CD8-positive, alpha-beta memory T cell (primary cell): ENCODE results near the gene TRIP12. TPM values are rescaled to one million over a fixed set of nuclear protein-coding genes. Genes with fewer than 3 reads are reported as not detected.
"Not testable (repeated sequence)": the region's sequence is repeated elsewhere in the genome, so short reads cannot be mapped to it uniquely, and the experiment has no call there.

ENCODE experiments used
- CTCF ChIA-PET: fragments of 350-600 bp; sonication (Branson Sonifier 250); formaldehyde crosslinking; loops from one replicate; lab custom pipeline; 2021; ENCODE audit warnings: antibody characterized with exemption; lab: Charles Lee
- POLR2A ChIA-PET: fragments of 350-600 bp; sonication (Branson Sonifier 250); formaldehyde crosslinking; loops from one replicate; lab custom pipeline; 2021; ENCODE audit warnings: antibody characterized with exemption; lab: Charles Lee
- DNase-seq, 5 donors: peaks; one replicate each; pipeline versions ENCODE4 v3.0.0 to v3.0.0-alpha.2; 2020 to 2022; ENCODE audit warnings: mixed read lengths in 1 of 5
- H3K27ac ChIP-seq: one replicate; pipeline ENCODE4 v1.7.0; 2013; ENCODE audit warnings: low read depth, mild to moderate bottlenecking, low read length, moderate library complexity
- H3K27me3 ChIP-seq: 2 replicates; pipeline ENCODE4 v1.7.0; 2013; ENCODE audit warnings: low read length, mild to moderate bottlenecking; ENCODE audit not compliant: insufficient read depth, poor library complexity, severe bottlenecking
- H3K36me3 ChIP-seq: 2 replicates; pipeline ENCODE4 v1.7.0; 2013; ENCODE audit warnings: mild to moderate bottlenecking, low read length, moderate library complexity; ENCODE audit not compliant: insufficient read depth
- H3K4me1 ChIP-seq: 2 replicates; pipeline ENCODE4 v1.7.0; 2013; ENCODE audit warnings: mild to moderate bottlenecking, low read length, moderate library complexity; ENCODE audit not compliant: insufficient read depth
- H3K4me3 ChIP-seq: 2 replicates; pipeline ENCODE4 v1.7.0; 2013; ENCODE audit warnings: mild to moderate bottlenecking, low read length
- H3K9me3 ChIP-seq: 2 replicates; pipeline ENCODE4 v1.7.0; 2013; ENCODE audit warnings: mild to moderate bottlenecking, low read length
- H3K27ac Mint-ChIP-seq, 8 donors: one replicate each; pipeline ENCODE4 v1.8.0; 2020 to 2021; ENCODE audit warnings: mixed read lengths in 8 of 8, mild to moderate bottlenecking in 6 of 8, inconsistent platforms in 3 of 8, moderate library complexity in 3 of 8
- H3K27me3 Mint-ChIP-seq, 2 donors: one replicate each; pipeline ENCODE4 v1.8.0; 2020 to 2021; ENCODE audit warnings: mixed read lengths in 2 of 2, mild to moderate bottlenecking in 1 of 2, moderate library complexity in 1 of 2
- H3K36me3 Mint-ChIP-seq, 3 donors: one replicate each; pipeline ENCODE4 v1.8.0; 2020 to 2021; ENCODE audit warnings: mixed read lengths in 3 of 3, inconsistent platforms in 1 of 3, mild to moderate bottlenecking in 1 of 3
- H3K4me1 Mint-ChIP-seq, 3 donors: one replicate each; pipeline ENCODE4 v1.8.0; 2020 to 2021; ENCODE audit warnings: mixed read lengths in 3 of 3, inconsistent platforms in 1 of 3, mild to moderate bottlenecking in 1 of 3
- H3K4me3 Mint-ChIP-seq, 7 donors: one replicate each; pipeline ENCODE4 v1.8.0; 2020 to 2021; ENCODE audit warnings: mixed read lengths in 7 of 7, mild to moderate bottlenecking in 6 of 7, moderate library complexity in 4 of 7, inconsistent platforms in 2 of 7
- H3K9me3 Mint-ChIP-seq, 5 donors: one replicate each; pipeline ENCODE4 v1.8.0; 2020 to 2022; ENCODE audit warnings: mixed read lengths in 5 of 5, mild to moderate bottlenecking in 3 of 5, moderate library complexity in 2 of 5, inconsistent platforms in 1 of 5
- polyA plus RNA-seq: library from polyadenylated mRNA; unstranded; fragments of 300-500 nt; fragmentation: Illumina TruSeq; gene quantifications from one replicate; pipeline ENCODE4 v1.2.3, GENCODE V29; 2021
- total RNA-seq, 2 experiments: library from RNA; stranded (reverse); gene quantifications; one replicate each; pipeline ENCODE4 v1.2.3, GENCODE V29; 2021

TRIP12 gene
- 100 to 1,000 TPM; 263 to 269 TPM for total RNA-seq
- 42.0 TPM for polyA plus RNA-seq

- H3K4me3 Mint-ChIP-seq: peak within 1 kb of the TSS; percentile 97 to 100 (median 99)
These were observed at the start of gene TRIP12 for GRCh38 chr2:229921892-229922448. TRIP12 (minus strand) TSS chr2:229922009; CDS start chr2:229880079, 41,930 bp downstream.

GRCh38 chr2:229971298-229971790, 49.5 kb upstream of the TRIP12 start:
- H3K27ac Mint-ChIP-seq: no peak overlapping the region
- Histone ChIP-seq H3K4me3 (no peak overlapping the region), H3K9me3 (no peaks in the 10 kb centered on the region), H3K27ac (no peak overlapping the region), H3K4me1 (no peaks in the 10 kb centered on the region), H3K27me3 (no peaks in the 10 kb centered on the region), H3K36me3 (no peaks in the 10 kb centered on the region)
- no peak overlapping the region for H3K4me3 Mint-ChIP-seq
- H3K9me3 Mint-ChIP-seq: no peaks in the 10 kb centered on the region
- H3K4me1 Mint-ChIP-seq: no peaks in the 10 kb centered on the region
- ChIA-PET CTCF (no interaction called here), POLR2A (no interaction called here)
- H3K27me3 Mint-ChIP-seq: peaks cover 0 to 2% of the 10 kb centered on the region in 2 donors
- peaks cover 0 to 5% (median 0%) of the 10 kb centered on the region in 3 donors for H3K36me3 Mint-ChIP-seq
- DNase-seq: no peak

More at GRCh38 chr2:229921892-229922448, at the start of gene TRIP12:
- Histone ChIP-seq H3K4me3 (peak within 1 kb of the TSS; percentile 98), H3K27ac (peak within 1 kb of the TSS; percentile 87), H3K36me3 (no peaks in the 10 kb centered on the region), H3K4me1 (peaks cover 37% of the 10 kb centered on the region), H3K27me3 (no peaks in the 10 kb centered on the region), H3K9me3 (no peaks in the 10 kb centered on the region)
- H3K27ac Mint-ChIP-seq: peak within 1 kb of the TSS; percentile 98 to 100 (median 98)
- H3K36me3 Mint-ChIP-seq: peaks cover 4 to 22% (median 6%) of the 10 kb centered on the region in 3 donors
- CTCF ChIA-PET: interaction anchor here (0.7 to 1.4 kb wide), 5 partner anchors 12 to 122 kb away, joined by 3 to 4 read pairs (median 4); no protein-coding TSS in a partner anchor
- peaks cover 0 to 8% of the 10 kb centered on the region in 2 donors for H3K27me3 Mint-ChIP-seq
- peaks cover 33 to 51% (median 49%) of the 10 kb centered on the region in 3 donors for H3K4me1 Mint-ChIP-seq
- peaks cover 0 to 2% (median 0%) of the 10 kb centered on the region in 5 donors for H3K9me3 Mint-ChIP-seq
- POLR2A ChIA-PET: interaction anchor here (0.6 to 1.2 kb wide), 6 partner anchors 11 to 118 kb away, joined by 3 to 7 read pairs (median 3); no protein-coding TSS in a partner anchor
- peak; percentile 79 to 97 (median 91) for DNase-seq

- H3K27ac ChIP-seq: no peak overlapping the region
- H3K36me3 ChIP-seq: no peaks in the 10 kb centered on the region
- Mint-ChIP-seq H3K27ac (no peak overlapping the region), H3K27me3 (peaks cover 0 to 2% of the 10 kb centered on the region in 2 donors), H3K36me3 (peaks cover 0 to 5% (median 0%) of the 10 kb centered on the region in 3 donors), H3K4me3 (no peak overlapping the region), H3K9me3 (peaks cover 0 to 2% (median 0%) of the 10 kb centered on the region in 5 donors), H3K4me1 (no peaks in the 10 kb centered on the region)
- ChIA-PET POLR2A (no interaction called here), CTCF (no interaction called here)
- H3K4me1 ChIP-seq: no peaks in the 10 kb centered on the region
- DNase-seq: no peak
- H3K4me3 ChIP-seq: no peak overlapping the region
- no peaks in the 10 kb centered on the region for H3K27me3 ChIP-seq
- H3K9me3 ChIP-seq: no peaks in the 10 kb centered on the region
These were observed 48.6 kb upstream of the TRIP12 start for GRCh38 chr2:229970406-229970805.

- DNase-seq: no peak
- Histone ChIP-seq H3K4me1 (no peaks in the 10 kb centered on the region), H3K4me3 (no peak overlapping the region), H3K27me3 (no peaks in the 10 kb centered on the region), H3K36me3 (no peaks in the 10 kb centered on the region), H3K27ac (no peak overlapping the region), H3K9me3 (no peaks in the 10 kb centered on the region)
- Mint-ChIP-seq H3K4me1 (no peaks in the 10 kb centered on the region), H3K36me3 (peaks cover 0 to 5% (median 0%) of the 10 kb centered on the region in 3 donors), H3K27ac (no peak overlapping the region), H3K4me3 (no peak overlapping the region), H3K9me3 (peaks cover 0 to 2% (median 0%) of the 10 kb centered on the region in 5 donors), H3K27me3 (peaks cover 0 to 2% of the 10 kb centered on the region in 2 donors)
- CTCF ChIA-PET: no interaction called here
- POLR2A ChIA-PET: no interaction called here
These were observed 48.1 kb upstream of the TRIP12 start for GRCh38 chr2:229969921-229970320.

- H3K4me1 Mint-ChIP-seq, H3K4me1 ChIP-seq, POLR2A ChIA-PET, H3K36me3 Mint-ChIP-seq, H3K27ac ChIP-seq, H3K4me3 Mint-ChIP-seq, H3K36me3 ChIP-seq, H3K4me3 ChIP-seq, H3K27me3 Mint-ChIP-seq, H3K9me3 ChIP-seq, DNase-seq, CTCF ChIA-PET, H3K9me3 Mint-ChIP-seq, H3K27me3 ChIP-seq: not testable (repeated sequence)
- H3K27ac Mint-ChIP-seq: peak overlapping the region in 1 of 8 donors; percentile 40
These were observed 41.8 kb upstream of the TRIP12 start for GRCh38 chr2:229963596-229963995.

GRCh38 chr2:229956491-229956890, 34.7 kb upstream of the TRIP12 start:
- Mint-ChIP-seq H3K27ac (peak overlapping the region in 1 of 8 donors; percentile 66), H3K36me3 (no peaks in the 10 kb centered on the region), H3K4me3 (no peak overlapping the region), H3K9me3 (no peaks in the 10 kb centered on the region), H3K4me1 (no peaks in the 10 kb centered on the region), H3K27me3 (peaks cover 0 to 2% of the 10 kb centered on the region in 2 donors)
- Histone ChIP-seq H3K4me3 (no peak overlapping the region), H3K27me3 (no peaks in the 10 kb centered on the region), H3K4me1 (no peaks in the 10 kb centered on the region), H3K36me3 (no peaks in the 10 kb centered on the region), H3K27ac (no peak overlapping the region), H3K9me3 (no peaks in the 10 kb centered on the region)
- no peak for DNase-seq
- CTCF ChIA-PET: no interaction called here
- POLR2A ChIA-PET: no interaction called here

- H3K4me1 Mint-ChIP-seq: no peaks in the 10 kb centered on the region
- no peak overlapping the region for H3K27ac ChIP-seq
- H3K27me3 ChIP-seq: no peaks in the 10 kb centered on the region
- peaks cover 0 to 2% of the 10 kb centered on the region in 2 donors for H3K27me3 Mint-ChIP-seq
- no peaks in the 10 kb centered on the region for H3K4me1 ChIP-seq
- H3K36me3 ChIP-seq: no peaks in the 10 kb centered on the region
- H3K4me3 ChIP-seq: no peak overlapping the region
- H3K27ac Mint-ChIP-seq: no peak overlapping the region
- H3K4me3 Mint-ChIP-seq: no peak overlapping the region
- ChIA-PET CTCF (no interaction called here), POLR2A (no interaction called here)
- H3K9me3 ChIP-seq: no peaks in the 10 kb centered on the region
- H3K36me3 Mint-ChIP-seq: no peaks in the 10 kb centered on the region
- DNase-seq: no peak
- H3K9me3 Mint-ChIP-seq: no peaks in the 10 kb centered on the region
These were observed 33.9 kb upstream of the TRIP12 start for GRCh38 chr2:229955663-229956062.

GRCh38 chr2:229952256-229952835, 30.5 kb upstream of the TRIP12 start:
- Mint-ChIP-seq H3K27me3 (peaks cover 0 to 2% of the 10 kb centered on the region in 2 donors), H3K9me3 (no peaks in the 10 kb centered on the region), H3K36me3 (no peaks in the 10 kb centered on the region), H3K4me1 (no peaks in the 10 kb centered on the region), H3K4me3 (no peak overlapping the region), H3K27ac (no peak overlapping the region)
- H3K4me1 ChIP-seq: no peaks in the 10 kb centered on the region
- H3K27me3 ChIP-seq: no peaks in the 10 kb centered on the region
- H3K27ac ChIP-seq: no peak overlapping the region
- ChIA-PET POLR2A (no interaction called here), CTCF (no interaction called here)
- H3K36me3 ChIP-seq: no peaks in the 10 kb centered on the region
- no peaks in the 10 kb centered on the region for H3K9me3 ChIP-seq
- no peak overlapping the region for H3K4me3 ChIP-seq
- DNase-seq: no peak
